DND-41 (cell line): ENCODE results near the gene PLA2G4E.

ENCODE experiments used
- ATAC-seq: fragments of 200-7000 bp; cut with Tn5 transposase; 3 replicates; pipeline ENCODE4 v1.9.1; 2021; ENCODE audit warnings: low read depth; ENCODE audit not compliant: insufficient read depth
- DNase-seq: peaks from one replicate; pipeline ENCODE4 v3.0.0-alpha.2; 2020
- H2AFZ ChIP-seq: 2 replicates; pipeline ENCODE4 v1.6.0; 2012; ENCODE audit warnings: low read depth, low read length
- H3K27ac ChIP-seq: 2 replicates; pipeline ENCODE4 v1.5.1; 2012; ENCODE audit warnings: low read length, inconsistent platforms
- H3K27me3 ChIP-seq: fragments of 200-600 bp; sonication (generic); 2 replicates; pipeline ENCODE4 v1.6.0; 2012; ENCODE audit warnings: low read length, mild to moderate bottlenecking, inconsistent platforms; ENCODE audit not compliant: insufficient read depth, poor library complexity
- H3K36me3 ChIP-seq: 2 replicates; pipeline ENCODE4 v1.5.1; 2012; ENCODE audit warnings: low read length, inconsistent platforms; ENCODE audit not compliant: insufficient read depth
- H3K4me1 ChIP-seq: 2 replicates; pipeline ENCODE4 v1.5.1; 2012; ENCODE audit warnings: mild to moderate bottlenecking, low read length; ENCODE audit not compliant: insufficient read depth
- H3K4me2 ChIP-seq: 2 replicates; pipeline ENCODE4 v1.6.0; 2012; ENCODE audit warnings: mild to moderate bottlenecking, moderate library complexity, low read length, inconsistent platforms; ENCODE audit not compliant: insufficient read depth
- H3K4me3 ChIP-seq, 2 experiments: fragments of 200-600 bp in 1 of 2; shearing (Covaris generic) in 1 of 2; 2 replicates each; pipeline ENCODE4 v1.5.1; 2012 to 2016; ENCODE audit warnings: inconsistent platforms in 2 of 2, low read length in 2 of 2, mild to moderate bottlenecking in 2 of 2, low read depth in 1 of 2, moderate library complexity in 1 of 2
- H3K79me2 ChIP-seq: 2 replicates; pipeline ENCODE4 v1.6.0; 2012; ENCODE audit warnings: low read length, inconsistent platforms; ENCODE audit not compliant: insufficient read depth
- H3K9ac ChIP-seq: 2 replicates; pipeline ENCODE4 v1.6.0; 2012; ENCODE audit warnings: low read depth, mild to moderate bottlenecking, inconsistent platforms, low read length, moderate library complexity
- H3K9me3 ChIP-seq: 2 replicates; pipeline ENCODE4 v1.5.1; 2012; ENCODE audit warnings: low read length, moderate library complexity, mild to moderate bottlenecking, inconsistent platforms; ENCODE audit not compliant: insufficient read depth, severe bottlenecking
- H4K20me1 ChIP-seq: 2 replicates; pipeline ENCODE4 v1.6.0; 2012; ENCODE audit warnings: low read length; ENCODE audit not compliant: insufficient read depth
- EZH2 ChIP-seq: IDR thresholded peaks from 3 replicates; pipeline ENCODE4 v1.6.1; 2012; ENCODE audit warnings: borderline replicate concordance, low read depth, mild to moderate bottlenecking, moderate library complexity, low read length, inconsistent platforms; ENCODE audit not compliant: severe bottlenecking
- TF ChIP-seq, protein P1 (sequence below): IDR thresholded peaks from 2 replicates; pipeline ENCODE4 v1.5.1; 2012; ENCODE audit warnings: borderline replicate concordance, low read length, moderate library complexity, mild to moderate bottlenecking; ENCODE audit not compliant: poor library complexity, severe bottlenecking; ENCODE audit errors: extremely low read depth

The PLA2G4E gene

DNA sequence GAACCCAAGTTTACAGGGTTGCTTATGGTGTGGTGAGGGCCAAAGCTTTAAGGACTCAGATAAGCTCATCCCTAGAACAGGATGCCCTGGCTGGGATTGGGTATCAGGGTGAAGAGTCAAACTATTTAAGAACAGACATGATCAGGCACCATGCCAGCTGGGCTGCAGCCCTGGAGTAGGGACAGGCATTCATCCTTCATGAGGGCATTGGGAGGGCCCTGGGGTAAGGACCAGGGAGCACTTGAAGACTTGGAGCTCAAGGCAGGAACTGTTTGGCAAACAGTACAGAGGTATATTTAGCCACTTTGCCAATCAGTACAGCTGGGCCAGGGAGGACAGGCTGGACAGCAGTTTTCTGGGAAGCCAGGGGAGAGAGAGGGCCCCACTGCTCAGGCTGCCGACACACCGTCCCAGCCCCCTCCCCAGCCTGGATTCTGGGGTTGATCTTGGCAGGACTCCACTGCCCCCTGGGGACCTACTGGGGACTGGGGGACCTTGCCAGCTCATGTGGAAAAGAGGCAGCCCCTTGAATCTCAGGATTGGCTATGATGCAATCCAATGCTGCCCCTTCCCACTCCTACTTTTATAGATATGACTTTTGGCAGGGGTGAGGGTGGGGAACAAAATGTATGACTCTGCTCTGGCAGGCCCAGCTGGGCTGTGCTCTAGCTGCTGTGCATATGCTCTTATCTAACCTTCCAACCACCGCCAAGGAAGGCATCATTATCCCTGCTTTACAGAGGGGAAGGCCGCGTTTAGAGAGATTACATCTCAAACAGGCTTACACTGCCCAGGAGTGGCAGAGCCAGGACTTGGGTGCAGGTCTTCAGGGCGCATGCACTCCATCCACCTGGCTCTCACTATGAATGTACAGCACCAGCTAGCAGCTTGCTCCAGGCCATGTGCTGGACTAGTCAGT is 2.3 kb downstream of the PLA2G4E start:
- DNase-seq (no peak), ATAC-seq (no peak)
- no peak overlapping the region for H2AFZ ChIP-seq
- no peak overlapping the region for H3K4me2 ChIP-seq
- H3K9ac ChIP-seq = no peak overlapping the region
- H3K27ac ChIP-seq = no peak overlapping the region
- no peaks in the 10 kb centered on the region for H3K9me3 ChIP-seq
- H3K4me1 ChIP-seq = no peaks in the 10 kb centered on the region
- H3K36me3 ChIP-seq = no peaks in the 10 kb centered on the region
- H3K79me2 ChIP-seq = no peaks in the 10 kb centered on the region
- no peak overlapping the region for H3K4me3 ChIP-seq
- TF ChIP-seq, protein P1, sequence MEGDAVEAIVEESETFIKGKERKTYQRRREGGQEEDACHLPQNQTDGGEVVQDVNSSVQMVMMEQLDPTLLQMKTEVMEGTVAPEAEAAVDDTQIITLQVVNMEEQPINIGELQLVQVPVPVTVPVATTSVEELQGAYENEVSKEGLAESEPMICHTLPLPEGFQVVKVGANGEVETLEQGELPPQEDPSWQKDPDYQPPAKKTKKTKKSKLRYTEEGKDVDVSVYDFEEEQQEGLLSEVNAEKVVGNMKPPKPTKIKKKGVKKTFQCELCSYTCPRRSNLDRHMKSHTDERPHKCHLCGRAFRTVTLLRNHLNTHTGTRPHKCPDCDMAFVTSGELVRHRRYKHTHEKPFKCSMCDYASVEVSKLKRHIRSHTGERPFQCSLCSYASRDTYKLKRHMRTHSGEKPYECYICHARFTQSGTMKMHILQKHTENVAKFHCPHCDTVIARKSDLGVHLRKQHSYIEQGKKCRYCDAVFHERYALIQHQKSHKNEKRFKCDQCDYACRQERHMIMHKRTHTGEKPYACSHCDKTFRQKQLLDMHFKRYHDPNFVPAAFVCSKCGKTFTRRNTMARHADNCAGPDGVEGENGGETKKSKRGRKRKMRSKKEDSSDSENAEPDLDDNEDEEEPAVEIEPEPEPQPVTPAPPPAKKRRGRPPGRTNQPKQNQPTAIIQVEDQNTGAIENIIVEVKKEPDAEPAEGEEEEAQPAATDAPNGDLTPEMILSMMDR = no peak
- no peaks in the 10 kb centered on the region for H3K27me3 ChIP-seq
- no peaks in the 10 kb centered on the region for H4K20me1 ChIP-seq

DNA sequence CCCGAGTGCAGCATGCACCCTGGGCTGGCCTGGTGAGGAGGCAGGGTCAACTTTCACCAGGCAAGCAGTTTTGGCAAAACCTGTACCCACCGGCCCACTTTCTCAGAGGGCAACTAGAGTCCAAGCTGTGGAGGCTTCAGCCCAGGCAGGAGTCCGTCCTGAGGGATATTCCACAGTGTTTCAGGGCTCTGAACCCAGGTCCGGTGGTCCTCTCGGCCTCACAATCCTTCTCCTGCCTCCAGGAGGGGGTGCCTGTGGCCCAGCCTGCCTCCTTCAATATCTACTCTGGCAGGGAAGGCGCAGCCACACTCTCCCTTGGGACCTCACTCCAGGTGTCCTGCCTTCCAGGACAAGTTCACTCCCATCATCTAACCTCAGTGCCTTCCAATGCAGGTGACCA is 3.9 kb downstream of the PLA2G4E start:
- no peaks in the 10 kb centered on the region for H3K36me3 ChIP-seq
- no peaks in the 10 kb centered on the region for H3K4me1 ChIP-seq
- no peak overlapping the region for H3K9ac ChIP-seq
- H3K27ac ChIP-seq = no peak overlapping the region
- no peak for DNase-seq
- H4K20me1 ChIP-seq = no peaks in the 10 kb centered on the region
- H3K79me2 ChIP-seq = no peaks in the 10 kb centered on the region
- H3K9me3 ChIP-seq = no peaks in the 10 kb centered on the region
- no peaks in the 10 kb centered on the region for H3K27me3 ChIP-seq
- TF ChIP-seq, protein P1 = no peak
- TF ChIP-seq EZH2 = no peak
- H2AFZ ChIP-seq = no peak overlapping the region
- ATAC-seq = no peak
- H3K4me3 ChIP-seq = no peak overlapping the region
- no peak overlapping the region for H3K4me2 ChIP-seq

DNA sequence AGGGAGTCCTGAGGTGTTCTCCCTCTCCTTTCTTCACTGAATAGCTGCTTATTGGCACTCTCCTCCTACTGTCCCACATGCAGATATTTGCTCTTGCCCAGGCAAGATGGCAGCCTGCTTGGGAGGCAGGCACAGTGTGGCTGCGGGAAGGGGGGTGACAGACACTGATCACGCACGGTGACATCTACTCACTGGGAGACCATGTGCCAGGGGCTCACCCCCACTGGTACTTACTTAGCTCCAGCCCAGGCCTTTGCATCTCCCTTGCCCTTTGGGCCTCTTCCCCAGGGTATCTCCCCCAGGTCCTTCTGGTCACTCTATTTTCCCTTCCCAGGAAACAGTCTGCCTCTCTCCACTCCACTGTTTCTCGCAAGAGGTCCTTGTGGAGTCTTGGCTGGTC is 6.4 kb downstream of the PLA2G4E start:
- H3K36me3 ChIP-seq = no peaks in the 10 kb centered on the region
- no peak overlapping the region for H3K27ac ChIP-seq
- H3K4me1 ChIP-seq = no peaks in the 10 kb centered on the region
- TF ChIP-seq, protein P1 = no peak
- no peak for TF ChIP-seq EZH2
- H3K4me3 ChIP-seq = no peak overlapping the region
- no peaks in the 10 kb centered on the region for H4K20me1 ChIP-seq
- no peak for ATAC-seq
- no peak overlapping the region for H3K9ac ChIP-seq
- no peak for DNase-seq
- no peaks in the 10 kb centered on the region for H3K9me3 ChIP-seq
- H2AFZ ChIP-seq = no peak overlapping the region
- no peaks in the 10 kb centered on the region for H3K79me2 ChIP-seq
- H3K27me3 ChIP-seq = peaks cover 3% of the 10 kb centered on the region
- H3K4me2 ChIP-seq = no peak overlapping the region
